ENCODE measurements around the gene IGFBP2.

The IGFBP2 gene

GRCh38 chr2:216633616-216634369 is 573 bp downstream of the IGFBP2 start:
- H3K27ac Mint-ChIP-seq: peak overlapping the region; percentile 95
- H3K27me3 Mint-ChIP-seq (ENCODE audit: low read depth): peaks cover 12% of the 10 kb centered on the region
- no peaks in the 10 kb centered on the region for H3K9me3 Mint-ChIP-seq
- H3K4me3 Mint-ChIP-seq: peak overlapping the region; percentile 98 to 99 (median 98)
- no peak for TF ChIP-seq CTCF (IDR thresholded peaks at IDR 0.05; ENCODE audit: unreplicated experiment in 3 of 3)
- peaks cover 44% of the 10 kb centered on the region for H3K4me1 Mint-ChIP-seq
- peaks cover 8% of the 10 kb centered on the region for H3K36me3 Mint-ChIP-seq (ENCODE audit: low read depth)

- H3K4me3 Mint-ChIP-seq: peak overlapping the region; percentile 98 to 99 (median 98)
Measured at GRCh38 chr2:216634370-216635148, 1.3 kb downstream of the IGFBP2 start.

GRCh38 chr2:216635171-216635570 is 2.0 kb downstream of the IGFBP2 start:
- peaks cover 12% of the 10 kb centered on the region for H3K27me3 Mint-ChIP-seq (ENCODE audit: low read depth)
- H3K4me3 Mint-ChIP-seq: peak overlapping the region; percentile 98 to 99 (median 98)
- TF ChIP-seq CTCF (IDR thresholded peaks at IDR 0.05; ENCODE audit: unreplicated experiment in 3 of 3): no peak
- peaks cover 18% of the 10 kb centered on the region for H3K36me3 Mint-ChIP-seq (ENCODE audit: low read depth)
- peak overlapping the region; percentile 95 to 96 (median 95) for H3K27ac Mint-ChIP-seq
- H3K4me1 Mint-ChIP-seq: peaks cover 49% of the 10 kb centered on the region
- no peaks in the 10 kb centered on the region for H3K9me3 Mint-ChIP-seq

More at GRCh38 chr2:216634370-216635148, 1.3 kb downstream of the IGFBP2 start:
- Mint-ChIP-seq H3K36me3 (ENCODE audit: low read depth) (peaks cover 13% of the 10 kb centered on the region), H3K27ac (peak overlapping the region; percentile 95 to 96 (median 95)), H3K4me1 (peaks cover 44% of the 10 kb centered on the region), H3K27me3 (ENCODE audit: low read depth) (peaks cover 12% of the 10 kb centered on the region), H3K9me3 (no peaks in the 10 kb centered on the region)
- no peak for TF ChIP-seq CTCF (IDR thresholded peaks at IDR 0.05; ENCODE audit: unreplicated experiment in 3 of 3)

GRCh38 chr2:216635701-216636550 is 2.7 kb downstream of the IGFBP2 start:
- Mint-ChIP-seq H3K36me3 (ENCODE audit: low read depth) (peaks cover 25% of the 10 kb centered on the region), H3K27ac (peak overlapping the region; percentile 95 to 96 (median 95)), H3K27me3 (ENCODE audit: low read depth) (peaks cover 12% of the 10 kb centered on the region), H3K4me1 (peaks cover 49% of the 10 kb centered on the region), H3K4me3 (peak overlapping the region; percentile 98 to 99 (median 98)), H3K9me3 (no peaks in the 10 kb centered on the region)
- no peak for TF ChIP-seq CTCF (IDR thresholded peaks at IDR 0.05; ENCODE audit: unreplicated experiment in 3 of 3)

- no peak for TF ChIP-seq CTCF (IDR thresholded peaks at IDR 0.05; ENCODE audit: unreplicated experiment in 3 of 3)
- no peaks in the 10 kb centered on the region for H3K9me3 Mint-ChIP-seq
- peaks cover 7% of the 10 kb centered on the region for H3K27me3 Mint-ChIP-seq (ENCODE audit: low read depth)
- H3K4me1 Mint-ChIP-seq: peaks cover 49% of the 10 kb centered on the region
- peaks cover 27% of the 10 kb centered on the region for H3K36me3 Mint-ChIP-seq (ENCODE audit: low read depth)
- peak overlapping the region; percentile 98 to 99 (median 98) for H3K4me3 Mint-ChIP-seq
- H3K27ac Mint-ChIP-seq: peak overlapping the region; percentile 95 to 96 (median 95)
Measured at GRCh38 chr2:216636551-216637450, 3.6 kb downstream of the IGFBP2 start.

Data from nephron (organoid).